ENCODE data around the gene LRTM1.

DNA sequence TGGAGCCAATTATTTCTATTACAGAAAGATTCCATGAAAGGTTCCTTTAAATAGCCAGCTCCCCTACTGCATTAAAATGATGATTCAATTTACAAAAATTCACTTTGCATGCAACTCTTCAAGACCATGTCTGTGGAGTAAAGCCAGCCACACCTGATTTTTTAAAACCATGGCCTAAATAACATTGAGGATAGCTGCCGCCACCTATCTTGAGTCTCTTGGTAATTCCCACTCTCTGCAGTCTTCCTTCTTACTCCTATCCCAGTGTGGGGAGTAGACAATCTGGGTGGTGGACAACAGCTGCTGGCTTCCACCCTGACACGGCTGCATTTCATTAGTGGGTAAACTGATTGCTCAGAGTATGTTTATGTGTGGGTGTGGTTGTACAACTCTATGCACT, 10.7 kb downstream of the LRTM1 start:
- TF ChIP-seq, protein P1, sequence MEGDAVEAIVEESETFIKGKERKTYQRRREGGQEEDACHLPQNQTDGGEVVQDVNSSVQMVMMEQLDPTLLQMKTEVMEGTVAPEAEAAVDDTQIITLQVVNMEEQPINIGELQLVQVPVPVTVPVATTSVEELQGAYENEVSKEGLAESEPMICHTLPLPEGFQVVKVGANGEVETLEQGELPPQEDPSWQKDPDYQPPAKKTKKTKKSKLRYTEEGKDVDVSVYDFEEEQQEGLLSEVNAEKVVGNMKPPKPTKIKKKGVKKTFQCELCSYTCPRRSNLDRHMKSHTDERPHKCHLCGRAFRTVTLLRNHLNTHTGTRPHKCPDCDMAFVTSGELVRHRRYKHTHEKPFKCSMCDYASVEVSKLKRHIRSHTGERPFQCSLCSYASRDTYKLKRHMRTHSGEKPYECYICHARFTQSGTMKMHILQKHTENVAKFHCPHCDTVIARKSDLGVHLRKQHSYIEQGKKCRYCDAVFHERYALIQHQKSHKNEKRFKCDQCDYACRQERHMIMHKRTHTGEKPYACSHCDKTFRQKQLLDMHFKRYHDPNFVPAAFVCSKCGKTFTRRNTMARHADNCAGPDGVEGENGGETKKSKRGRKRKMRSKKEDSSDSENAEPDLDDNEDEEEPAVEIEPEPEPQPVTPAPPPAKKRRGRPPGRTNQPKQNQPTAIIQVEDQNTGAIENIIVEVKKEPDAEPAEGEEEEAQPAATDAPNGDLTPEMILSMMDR (IDR thresholded peaks at IDR 0.05), result no peak
- TF ChIP-seq POLR2A (IDR thresholded peaks at IDR 0.05), result no peak

Measured in body of pancreas (tissue), 4 donors.